Pulmonary artery endothelial cell (primary cell): ENCODE data around the gene POU4F1. TPM values are rescaled to one million over a fixed set of nuclear protein-coding genes. Genes with fewer than 3 reads are reported as not detected.
"Not testable (repeated sequence)": the region's sequence is repeated elsewhere in the genome, so short reads cannot be mapped to it uniquely, and the experiment has no call there.

Experiments used
- DNase-seq: peaks from one replicate; pipeline ENCODE4 v3.0.0-alpha.2; 2011; ENCODE audit warnings: low read depth, low spot score
- total RNA-seq: library from RNA; depleted of rRNA; stranded (reverse); fragments of >200 nt; gene quantifications from 2 replicates; pipeline ENCODE4 v1.2.3, GENCODE V29; 2014

Gene POU4F1, protein sequence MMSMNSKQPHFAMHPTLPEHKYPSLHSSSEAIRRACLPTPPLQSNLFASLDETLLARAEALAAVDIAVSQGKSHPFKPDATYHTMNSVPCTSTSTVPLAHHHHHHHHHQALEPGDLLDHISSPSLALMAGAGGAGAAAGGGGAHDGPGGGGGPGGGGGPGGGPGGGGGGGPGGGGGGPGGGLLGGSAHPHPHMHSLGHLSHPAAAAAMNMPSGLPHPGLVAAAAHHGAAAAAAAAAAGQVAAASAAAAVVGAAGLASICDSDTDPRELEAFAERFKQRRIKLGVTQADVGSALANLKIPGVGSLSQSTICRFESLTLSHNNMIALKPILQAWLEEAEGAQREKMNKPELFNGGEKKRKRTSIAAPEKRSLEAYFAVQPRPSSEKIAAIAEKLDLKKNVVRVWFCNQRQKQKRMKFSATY
- total RNA-seq = 0.25 and 2.6 TPM in 2 replicates

DNA sequence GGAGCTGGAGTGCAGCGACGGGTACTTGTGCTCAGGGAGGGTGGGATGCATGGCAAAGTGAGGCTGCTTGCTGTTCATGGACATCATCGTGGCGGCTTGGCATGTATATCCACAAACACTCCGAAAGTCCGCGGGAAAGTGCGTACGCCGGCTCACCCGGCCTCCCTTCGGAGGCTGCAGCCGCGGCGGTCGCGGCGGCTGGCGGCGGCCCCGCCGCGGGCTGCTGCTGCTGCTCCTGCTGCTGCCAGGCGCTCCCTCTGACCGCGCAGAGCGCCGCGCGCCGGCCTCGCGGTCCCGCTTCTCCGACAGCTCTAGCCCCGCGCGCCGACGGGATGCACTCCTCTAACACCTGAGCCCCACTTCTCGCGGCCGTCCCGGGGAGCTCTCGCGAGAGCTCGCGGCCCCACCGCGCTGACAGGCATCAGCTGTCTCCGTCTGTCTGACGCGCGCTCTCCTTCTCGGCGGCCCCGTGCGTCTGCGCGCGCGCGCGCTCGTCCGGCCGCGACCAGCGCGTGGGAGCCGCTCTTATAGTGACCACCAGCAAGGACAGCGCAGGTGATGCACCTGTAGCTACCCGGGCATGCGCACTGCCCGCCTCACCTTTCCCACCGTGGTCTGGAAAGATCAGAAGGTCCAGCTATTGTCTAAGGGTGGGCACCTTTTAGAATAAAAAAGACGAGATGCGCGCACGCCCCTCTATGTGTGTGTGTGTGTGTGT lies at the start of gene POU4F1:
POU4F1 (minus strand) TSS at position 313 of the 718 bp plus-strand sequence; CDS start at position 87, 226 bp downstream.
- DNase-seq = no peak

DNA sequence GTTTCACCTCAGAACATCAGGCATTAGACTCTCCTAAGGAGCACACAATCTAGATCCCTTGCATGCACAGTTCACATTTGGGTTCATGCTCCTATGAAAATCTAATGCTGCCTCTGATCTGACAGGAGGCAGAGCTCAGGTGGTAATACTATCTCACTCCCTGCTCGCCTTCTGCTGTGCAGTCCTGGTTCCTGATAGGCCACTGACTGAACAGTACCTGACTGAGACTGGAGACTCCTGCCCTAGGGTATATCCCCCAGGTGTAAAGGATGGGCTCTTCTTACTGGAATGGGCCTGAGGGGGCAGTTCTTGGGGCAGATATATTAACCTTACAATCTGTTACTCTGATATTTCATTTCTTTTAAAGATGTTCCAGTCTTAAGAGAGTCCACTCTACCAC lies 49.3 kb upstream of the POU4F1 start:
- DNase-seq = no peak

DNA sequence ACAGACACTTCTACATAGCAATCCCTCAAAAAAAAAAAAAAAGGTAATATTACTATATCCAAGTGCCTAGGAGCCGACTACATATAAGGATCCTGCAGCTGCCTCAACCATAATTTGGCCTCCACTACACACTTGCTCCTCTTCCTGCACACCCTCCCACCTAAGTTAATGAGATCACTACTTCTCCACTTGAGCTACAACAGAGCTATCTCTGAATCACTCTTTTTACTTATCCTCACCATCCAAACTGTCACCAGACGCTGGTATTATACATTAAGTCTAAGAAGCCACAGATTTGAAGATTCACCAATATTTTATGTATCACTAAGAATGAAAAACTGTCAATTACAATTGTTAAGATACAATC lies 47.3 kb upstream of the POU4F1 start:
- no peak for DNase-seq

DNA sequence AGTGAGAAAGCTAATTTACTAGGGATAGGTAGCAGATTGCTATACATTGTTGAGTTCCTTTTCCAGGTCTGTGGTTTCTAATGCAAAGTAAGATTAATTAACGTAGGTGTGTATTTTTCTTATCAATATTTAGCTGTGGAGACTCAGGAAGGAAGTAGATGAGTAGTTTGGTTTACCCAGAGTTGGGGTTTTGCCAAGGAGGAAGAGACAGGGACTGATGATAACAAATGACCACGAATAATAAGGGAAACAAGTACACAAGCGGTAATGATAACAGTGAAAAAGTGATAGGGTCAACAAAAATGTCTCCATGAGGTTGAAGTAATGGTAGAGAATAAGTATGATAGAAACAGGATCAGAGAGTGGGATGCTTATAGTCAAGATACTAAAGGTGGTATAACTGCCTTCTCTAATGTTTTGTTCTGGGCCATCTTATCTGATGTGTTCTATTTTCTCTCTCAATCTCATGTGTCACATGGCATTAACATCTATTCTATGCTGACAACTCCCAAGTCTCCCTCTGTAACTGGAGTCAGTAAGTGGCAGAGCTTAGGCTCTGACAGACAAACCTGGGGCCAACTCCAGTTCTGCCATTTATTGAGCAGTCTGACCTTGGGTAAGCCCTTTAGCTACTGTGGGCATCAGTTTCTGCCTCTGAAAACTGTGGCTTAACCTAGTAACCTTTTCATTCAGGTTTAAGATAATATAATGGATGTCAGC lies 46.8 kb upstream of the POU4F1 start:
- no peak for DNase-seq

DNA sequence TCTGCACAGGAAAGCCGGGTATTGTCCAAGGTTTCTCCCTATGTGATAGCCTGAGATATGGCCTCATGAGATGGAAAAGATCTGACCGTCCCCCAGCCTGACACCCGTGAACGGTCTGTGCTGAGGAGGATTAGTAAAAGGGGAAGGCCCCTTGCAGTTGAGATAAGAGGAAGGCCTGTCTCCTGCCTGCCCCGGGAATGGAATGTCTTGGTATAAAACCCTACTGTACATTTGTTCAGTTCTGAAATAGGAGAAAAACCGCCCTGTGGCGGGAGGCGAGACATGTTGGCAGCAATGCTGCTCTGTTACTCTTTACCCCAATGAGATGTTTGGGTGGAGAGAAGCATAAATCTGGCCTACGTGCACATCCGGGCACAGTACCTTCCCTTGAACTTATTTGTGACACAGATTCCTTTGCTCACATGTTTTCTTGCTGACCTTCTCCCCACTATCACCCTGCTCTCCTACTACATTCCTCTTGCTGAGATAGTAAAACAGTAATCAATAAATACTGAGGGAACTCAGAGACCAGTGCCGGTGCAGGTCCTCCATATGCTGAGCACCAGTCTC lies 43.8 kb upstream of the POU4F1 start:
- not testable (repeated sequence) for DNase-seq

DNA sequence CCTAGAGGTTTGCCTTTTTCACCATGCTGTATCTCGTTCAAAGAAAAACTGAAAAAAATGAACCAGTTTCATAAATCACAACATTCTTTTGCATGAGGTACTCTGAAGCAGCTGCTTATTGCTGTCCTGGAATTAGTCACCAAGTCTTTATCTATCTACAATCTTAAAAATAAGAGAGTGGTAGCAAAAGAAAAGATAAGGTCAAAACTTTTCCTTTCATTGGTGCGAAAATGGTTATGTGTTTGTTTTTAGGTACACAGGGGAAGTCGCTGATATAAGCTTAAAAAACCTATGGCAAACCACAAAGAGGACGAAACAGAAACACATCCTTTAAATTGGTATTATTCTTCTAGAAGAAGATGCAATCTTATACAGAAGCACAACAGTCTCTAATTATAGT lies 34.9 kb upstream of the POU4F1 start:
- DNase-seq = no peak

DNA sequence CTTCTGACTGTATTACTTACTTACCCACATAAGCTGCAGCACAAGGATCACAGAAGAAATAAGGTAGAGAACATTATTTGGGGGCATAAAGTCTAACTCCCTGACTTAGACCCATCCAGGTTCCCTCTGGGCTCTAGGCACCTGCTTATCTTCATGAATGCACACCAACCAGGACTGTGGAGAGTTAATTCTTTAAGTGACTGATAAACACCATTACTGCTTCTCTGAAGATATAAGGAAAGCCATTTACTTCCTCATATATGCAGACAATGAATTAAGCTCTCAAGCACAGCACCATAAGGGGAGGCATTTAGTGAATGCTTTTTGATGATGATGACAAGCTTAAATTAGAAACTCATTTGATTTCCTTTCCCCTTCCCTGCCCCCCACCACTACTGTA lies 33.1 kb upstream of the POU4F1 start:
- no peak for DNase-seq

DNA sequence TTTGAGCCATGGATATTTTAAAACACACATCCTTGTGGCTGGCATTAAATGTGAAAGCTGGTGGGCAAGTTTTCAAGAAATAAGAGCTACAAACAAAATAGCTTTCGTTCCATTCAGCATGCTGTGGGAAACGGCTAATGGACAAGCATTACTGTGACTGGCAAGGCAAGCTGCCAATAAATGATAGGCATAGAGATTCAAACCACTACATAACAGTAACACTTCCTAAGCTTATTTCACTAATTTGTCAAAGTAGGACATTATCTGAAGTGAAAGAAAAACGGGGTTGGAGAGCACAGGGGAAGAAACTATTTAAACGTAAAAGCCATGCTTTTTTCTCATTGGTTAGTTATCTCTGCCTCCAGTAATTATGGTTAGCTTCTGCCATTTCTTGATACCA lies 29.6 kb upstream of the POU4F1 start:
- no peak for DNase-seq

DNA sequence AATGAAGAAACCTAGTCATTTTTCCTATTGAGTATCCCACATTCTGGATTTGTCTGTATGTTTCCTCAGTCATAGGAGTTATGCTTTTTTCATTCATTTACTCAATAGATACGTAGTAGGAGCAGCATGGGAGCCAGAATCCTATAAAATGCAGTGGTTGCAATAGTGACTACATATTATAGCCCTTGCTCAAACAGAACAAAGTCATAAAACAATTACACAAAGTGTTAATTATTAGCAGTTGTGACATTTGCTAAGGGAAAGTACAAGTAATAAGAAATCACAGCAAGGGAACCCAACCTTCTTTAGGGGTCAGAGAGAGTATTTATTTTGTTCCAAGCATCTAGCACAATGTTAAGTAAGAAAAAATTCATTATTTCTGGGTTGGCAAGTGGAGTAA lies 27.7 kb upstream of the POU4F1 start:
- no peak for DNase-seq

DNA sequence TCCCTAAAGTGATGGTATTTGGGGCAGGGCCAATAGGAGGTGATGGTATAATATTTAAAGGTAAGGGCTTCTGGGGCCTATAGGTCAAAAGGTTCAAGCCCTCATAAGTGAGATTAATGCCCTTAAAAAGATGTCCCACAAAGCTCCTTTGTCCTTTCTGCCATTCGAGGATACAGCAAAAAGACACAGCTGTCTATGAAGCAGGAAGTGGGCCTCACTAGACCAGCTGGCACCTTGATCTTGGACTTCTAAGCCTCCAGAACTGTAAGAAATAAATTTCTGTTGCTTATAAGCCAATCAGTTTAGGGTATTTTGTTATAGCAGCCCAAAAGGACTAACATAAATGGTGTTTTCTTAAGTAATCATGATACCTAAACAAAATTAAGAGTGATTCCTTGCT lies 27.2 kb upstream of the POU4F1 start:
- DNase-seq = no peak

DNA sequence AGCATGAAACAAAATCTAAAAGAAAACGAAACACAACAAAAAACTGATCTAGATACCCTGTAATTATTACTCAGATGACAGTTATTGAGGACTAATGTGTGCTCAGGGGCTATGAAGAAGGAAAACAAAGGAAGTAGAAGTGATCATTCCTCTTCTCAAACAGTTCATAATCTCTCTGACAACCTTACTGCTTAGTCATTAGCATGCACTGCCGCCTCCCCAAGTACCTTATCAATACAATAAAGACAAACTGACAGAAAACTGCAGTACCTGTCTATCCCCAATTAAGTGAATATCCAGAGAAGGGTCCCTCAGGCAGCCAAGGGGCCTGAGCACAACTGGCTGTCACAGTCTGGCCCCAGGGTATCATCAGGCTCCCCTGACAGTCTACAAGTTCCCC lies 22.0 kb upstream of the POU4F1 start:
- DNase-seq = no peak

DNA sequence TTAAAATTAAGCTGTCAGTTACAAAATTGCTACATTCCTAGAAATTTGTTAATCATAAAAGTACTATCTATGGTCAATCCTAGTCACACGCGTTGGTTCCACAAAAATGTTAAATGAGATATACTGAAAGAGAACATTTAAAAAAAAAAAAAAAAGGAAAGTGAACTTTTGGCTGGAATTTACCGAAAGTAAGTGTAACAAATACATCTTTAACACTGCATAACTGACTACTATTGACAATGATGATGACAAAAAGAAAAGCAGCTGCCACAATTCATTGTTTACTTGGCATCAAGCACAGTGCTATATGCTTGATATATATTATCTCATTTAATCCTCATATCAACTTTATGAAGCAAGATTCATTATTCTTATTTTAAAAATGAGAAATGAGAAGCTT lies 19.8 kb upstream of the POU4F1 start:
- DNase-seq = no peak

DNA sequence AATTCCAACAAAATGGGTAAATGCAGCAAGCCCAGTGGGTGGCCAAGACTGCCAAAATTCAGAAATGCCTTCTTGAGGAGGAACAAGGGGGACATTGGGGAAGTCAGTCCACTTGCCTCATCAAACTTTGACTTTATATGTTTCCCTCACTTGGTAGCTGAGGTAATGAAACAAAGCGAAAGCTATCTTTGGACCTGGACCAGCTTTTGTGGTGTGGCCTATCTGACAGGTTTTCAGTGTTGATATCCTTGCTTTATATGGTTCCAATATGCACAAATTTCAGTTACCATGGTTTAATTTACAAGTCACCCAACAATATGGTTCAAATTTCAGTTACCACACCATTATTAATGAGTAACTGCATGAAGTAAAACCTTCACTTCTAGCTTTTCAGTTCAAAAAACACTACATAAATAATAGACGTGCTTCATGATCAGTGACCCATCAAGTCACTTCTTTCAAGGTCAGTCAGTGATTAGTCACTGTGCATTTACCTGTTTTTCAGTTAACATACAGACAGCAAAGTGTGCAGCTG lies 17.7 kb upstream of the POU4F1 start:
- no peak for DNase-seq

DNA sequence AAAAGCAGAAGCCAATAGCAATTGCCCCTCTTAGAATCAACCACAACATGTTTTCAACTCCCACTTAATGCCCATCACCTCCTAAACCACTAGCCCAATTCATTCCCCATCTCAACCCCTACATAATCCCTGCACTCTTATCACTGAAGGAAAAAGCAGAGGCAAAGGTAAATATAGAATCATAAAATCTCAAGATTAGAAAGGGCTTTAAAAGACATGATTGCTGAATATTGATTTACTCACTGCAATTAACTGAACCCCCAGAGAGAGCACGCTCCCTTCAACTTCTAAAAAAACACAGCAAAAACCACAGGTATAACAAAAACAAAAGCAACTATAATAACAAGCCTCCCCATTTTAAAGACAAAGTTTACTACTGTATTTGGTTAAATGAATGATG lies 15.1 kb upstream of the POU4F1 start:
- DNase-seq = no peak

DNA sequence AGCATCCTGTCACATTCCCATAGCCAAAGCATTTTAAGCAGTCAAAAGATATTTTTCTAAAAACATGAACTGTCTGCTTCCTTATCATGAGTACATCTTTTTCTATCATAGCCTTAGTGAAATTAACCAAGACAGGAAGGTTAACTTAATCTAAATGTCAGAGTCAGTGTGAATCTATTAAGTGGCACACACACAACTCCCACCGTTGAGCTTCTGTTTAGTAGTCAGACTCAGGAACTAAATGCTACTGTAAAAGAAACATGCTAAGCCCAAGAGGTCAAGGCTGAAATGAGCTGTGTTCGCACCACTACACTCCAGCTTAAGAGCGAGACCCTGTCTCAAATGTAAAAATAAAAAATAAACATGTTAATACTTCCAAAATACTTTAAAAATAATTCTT lies 7.7 kb upstream of the POU4F1 start:
- DNase-seq = no peak

DNA sequence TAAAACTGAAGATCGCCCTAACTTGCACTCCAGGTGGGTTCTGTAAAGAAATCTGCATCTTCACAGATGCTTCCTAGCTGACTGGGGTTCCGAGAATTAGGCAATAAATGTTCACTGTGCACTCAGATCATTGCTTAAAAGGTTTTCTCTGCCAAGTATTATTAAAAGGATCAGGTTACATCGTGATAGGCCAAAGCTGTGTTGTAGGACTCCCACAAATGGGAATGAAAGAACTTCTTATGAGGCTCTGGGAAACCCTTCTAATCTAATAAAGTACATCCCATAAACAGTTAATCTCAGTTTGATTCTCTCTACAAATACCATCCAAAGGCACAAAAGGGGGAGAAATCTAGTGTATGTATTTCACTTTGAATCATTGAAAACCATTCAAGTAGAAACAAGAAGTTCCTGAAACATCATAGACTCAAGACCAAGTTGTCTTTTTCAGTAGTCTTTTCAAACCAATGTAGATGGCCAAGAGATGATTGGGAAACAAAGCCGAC lies 7.1 kb upstream of the POU4F1 start:
- no peak for DNase-seq

DNA sequence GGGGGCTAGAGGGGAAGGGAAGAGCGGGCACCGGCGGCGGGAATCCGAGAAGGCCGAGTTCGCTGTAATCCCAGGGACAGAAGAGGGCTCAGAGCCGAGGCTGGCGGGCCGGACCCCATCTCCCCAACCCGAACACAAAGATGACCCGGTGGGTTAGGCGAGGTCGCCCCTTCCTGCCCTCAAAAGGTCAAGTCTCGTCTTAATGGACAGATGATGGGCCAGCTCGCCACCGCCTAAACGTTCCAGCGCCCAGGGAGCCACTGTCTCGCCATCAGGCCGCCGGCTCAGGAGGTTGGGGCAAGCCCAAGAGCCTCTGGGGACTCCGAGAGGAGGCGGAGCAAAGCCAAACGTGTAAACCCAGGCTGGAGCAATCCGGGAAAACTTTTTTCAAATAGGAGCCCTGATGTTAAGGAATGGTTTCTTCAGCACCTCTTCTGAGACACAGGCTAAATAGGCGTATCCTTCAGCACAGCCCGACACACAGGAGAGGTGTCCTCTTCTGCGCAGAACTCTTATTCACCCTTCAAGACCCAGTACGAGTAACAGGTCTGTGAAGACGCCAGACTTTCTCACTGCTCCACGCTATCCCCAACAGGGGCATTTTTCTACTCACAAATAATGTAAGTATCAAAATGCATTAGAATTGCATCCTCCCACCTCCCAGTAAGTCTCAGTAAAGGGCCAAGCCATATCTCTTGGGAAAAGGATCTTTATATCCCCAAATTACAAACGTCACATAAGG lies 6.3 kb upstream of the POU4F1 start:
- no peak for DNase-seq

DNA sequence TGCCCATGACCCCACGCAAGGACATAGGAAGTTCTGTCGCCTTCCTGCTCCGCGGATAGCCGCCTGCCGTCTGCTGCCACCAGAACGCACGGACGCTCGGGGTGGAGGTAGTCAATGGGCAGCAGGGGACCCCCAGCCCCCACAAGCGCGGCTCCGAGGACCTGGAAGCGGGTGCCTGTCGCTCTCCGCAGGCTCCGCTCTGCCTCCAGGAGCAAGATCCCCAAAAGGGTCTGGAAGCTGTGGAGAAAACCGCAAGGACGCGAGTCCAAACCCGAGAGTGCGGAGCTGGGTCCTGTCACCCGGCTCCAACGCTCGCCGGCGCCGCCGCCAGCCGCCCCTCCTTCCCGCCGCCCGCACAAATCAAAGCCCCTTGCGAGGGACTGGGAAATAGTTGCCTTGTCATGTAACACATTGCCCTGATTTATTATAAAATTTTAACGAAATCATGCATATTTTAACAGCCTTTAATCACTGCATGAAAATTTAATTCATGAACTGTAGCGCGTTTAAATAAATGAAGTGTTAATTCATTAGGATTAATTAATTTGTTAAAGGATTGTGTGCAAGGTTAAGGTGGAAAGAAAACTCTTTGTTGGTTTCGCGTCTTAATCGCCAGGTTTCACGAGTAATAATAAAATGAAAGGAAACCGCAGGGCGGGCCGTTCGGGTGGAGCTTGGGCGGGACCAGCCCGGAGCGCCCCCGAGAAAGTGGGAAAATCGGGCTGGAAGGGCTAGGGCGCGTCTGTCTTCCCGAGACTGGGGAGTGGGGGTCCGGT lies 5.5 kb upstream of the POU4F1 start:
- DNase-seq = no peak

DNA sequence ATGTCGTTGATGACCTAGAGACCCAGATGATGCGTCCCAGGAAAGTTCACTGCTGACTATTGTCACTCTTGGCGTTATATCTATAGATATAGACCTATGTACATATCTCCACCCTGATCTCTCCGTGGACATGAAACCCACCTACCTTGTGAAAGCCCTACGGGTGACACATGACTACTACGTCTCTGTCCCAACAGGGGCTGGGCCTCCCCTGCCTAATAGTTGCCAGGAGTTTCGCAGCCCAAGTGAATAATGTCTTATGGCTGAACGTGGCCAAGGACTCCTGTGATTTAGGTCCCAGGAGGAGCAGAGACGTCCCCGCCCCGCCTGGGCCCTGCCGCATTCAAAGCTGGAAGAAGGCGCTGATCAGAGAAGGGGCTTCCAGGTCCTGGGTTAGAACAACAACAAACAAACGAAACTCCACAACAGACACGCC lies 4.9 kb upstream of the POU4F1 start:
- no peak for DNase-seq
